ENCODE measurements around the gene ZNRF3. TPM values are rescaled to one million over a fixed set of nuclear protein-coding genes. Genes with fewer than 3 reads are reported as not detected.
A peak's percentile ranks its signal among the peaks of the same experiment; 100 is the strongest.

Gene ZNRF3
- polyA plus RNA-seq, 1 of the 3 experiments (the other 2 are of a cell fraction) = 4.2 TPM

DNA sequence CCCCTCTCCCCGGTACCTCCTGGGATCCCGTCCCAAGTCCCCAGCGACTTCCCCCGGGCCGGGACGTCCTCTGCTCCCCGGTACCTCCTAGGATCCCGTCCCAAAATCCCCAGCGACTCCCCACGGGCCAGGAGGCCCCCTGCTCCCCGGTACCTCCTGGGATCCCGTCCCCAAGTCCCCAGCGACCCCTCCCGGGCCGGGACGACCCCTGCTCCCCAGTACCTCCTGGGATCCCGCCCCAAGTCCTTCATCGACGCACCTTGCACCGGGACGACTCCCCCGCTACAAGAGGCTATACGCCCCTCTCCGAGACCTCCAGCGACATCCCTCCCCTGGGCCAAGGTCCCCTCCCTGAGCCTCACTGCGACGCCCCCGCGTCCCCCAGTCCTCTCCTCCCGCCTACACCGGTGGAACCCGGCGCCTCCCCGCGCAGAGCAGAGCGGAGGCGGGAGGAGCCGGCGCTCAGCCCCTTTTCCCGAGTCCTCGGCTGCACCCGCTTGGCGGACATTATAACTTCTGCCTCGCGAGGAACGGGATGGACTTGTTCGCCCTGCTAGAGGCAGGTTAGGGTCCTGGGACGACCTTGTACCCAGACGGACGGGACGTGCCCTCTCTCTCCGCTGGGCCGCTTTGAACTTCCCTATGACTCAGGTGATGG lies 190.4 kb downstream of the ZNRF3 start (continued):
- TF ChIP-seq, protein P1, sequence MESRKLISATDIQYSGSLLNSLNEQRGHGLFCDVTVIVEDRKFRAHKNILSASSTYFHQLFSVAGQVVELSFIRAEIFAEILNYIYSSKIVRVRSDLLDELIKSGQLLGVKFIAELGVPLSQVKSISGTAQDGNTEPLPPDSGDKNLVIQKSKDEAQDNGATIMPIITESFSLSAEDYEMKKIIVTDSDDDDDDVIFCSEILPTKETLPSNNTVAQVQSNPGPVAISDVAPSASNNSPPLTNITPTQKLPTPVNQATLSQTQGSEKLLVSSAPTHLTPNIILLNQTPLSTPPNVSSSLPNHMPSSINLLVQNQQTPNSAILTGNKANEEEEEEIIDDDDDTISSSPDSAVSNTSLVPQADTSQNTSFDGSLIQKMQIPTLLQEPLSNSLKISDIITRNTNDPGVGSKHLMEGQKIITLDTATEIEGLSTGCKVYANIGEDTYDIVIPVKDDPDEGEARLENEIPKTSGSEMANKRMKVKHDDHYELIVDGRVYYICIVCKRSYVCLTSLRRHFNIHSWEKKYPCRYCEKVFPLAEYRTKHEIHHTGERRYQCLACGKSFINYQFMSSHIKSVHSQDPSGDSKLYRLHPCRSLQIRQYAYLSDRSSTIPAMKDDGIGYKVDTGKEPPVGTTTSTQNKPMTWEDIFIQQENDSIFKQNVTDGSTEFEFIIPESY (IDR thresholded peaks at IDR 0.05; ENCODE audit: borderline replicate concordance, low read depth) = no peak
- TF ChIP-seq TAF1 (IDR thresholded peaks at IDR 0.05; ENCODE audit: borderline replicate concordance, low read depth, low read length) = no peak
- no peak for TF ChIP-seq SIN3A (IDR thresholded peaks at IDR 0.05; ENCODE audit: borderline replicate concordance, low read depth, low read length)
- TF ChIP-seq MXI1 (IDR thresholded peaks at IDR 0.05; ENCODE audit: low read depth, low read length) = no peak
- no peak for TF ChIP-seq FOXM1 (IDR thresholded peaks at IDR 0.05; ENCODE audit: low read depth)
- TF ChIP-seq, protein P2, sequence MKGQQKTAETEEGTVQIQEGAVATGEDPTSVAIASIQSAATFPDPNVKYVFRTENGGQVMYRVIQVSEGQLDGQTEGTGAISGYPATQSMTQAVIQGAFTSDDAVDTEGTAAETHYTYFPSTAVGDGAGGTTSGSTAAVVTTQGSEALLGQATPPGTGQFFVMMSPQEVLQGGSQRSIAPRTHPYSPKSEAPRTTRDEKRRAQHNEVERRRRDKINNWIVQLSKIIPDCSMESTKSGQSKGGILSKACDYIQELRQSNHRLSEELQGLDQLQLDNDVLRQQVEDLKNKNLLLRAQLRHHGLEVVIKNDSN (IDR thresholded peaks at IDR 0.05; ENCODE audit: borderline replicate concordance, low read depth) = no peak
- no peak for TF ChIP-seq RCOR1 (IDR thresholded peaks at IDR 0.05; ENCODE audit: low read length)
- no peak for TF ChIP-seq EP300 (IDR thresholded peaks at IDR 0.05; ENCODE audit: borderline replicate concordance in 1 of 2, low read depth in 1 of 2, low read length in 1 of 2)
- TF ChIP-seq, protein P3, sequence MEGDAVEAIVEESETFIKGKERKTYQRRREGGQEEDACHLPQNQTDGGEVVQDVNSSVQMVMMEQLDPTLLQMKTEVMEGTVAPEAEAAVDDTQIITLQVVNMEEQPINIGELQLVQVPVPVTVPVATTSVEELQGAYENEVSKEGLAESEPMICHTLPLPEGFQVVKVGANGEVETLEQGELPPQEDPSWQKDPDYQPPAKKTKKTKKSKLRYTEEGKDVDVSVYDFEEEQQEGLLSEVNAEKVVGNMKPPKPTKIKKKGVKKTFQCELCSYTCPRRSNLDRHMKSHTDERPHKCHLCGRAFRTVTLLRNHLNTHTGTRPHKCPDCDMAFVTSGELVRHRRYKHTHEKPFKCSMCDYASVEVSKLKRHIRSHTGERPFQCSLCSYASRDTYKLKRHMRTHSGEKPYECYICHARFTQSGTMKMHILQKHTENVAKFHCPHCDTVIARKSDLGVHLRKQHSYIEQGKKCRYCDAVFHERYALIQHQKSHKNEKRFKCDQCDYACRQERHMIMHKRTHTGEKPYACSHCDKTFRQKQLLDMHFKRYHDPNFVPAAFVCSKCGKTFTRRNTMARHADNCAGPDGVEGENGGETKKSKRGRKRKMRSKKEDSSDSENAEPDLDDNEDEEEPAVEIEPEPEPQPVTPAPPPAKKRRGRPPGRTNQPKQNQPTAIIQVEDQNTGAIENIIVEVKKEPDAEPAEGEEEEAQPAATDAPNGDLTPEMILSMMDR (IDR thresholded peaks at IDR 0.05) = no peak
- TF ChIP-seq EZH2phosphoT487 (IDR thresholded peaks at IDR 0.05; ENCODE audit: borderline replicate concordance, low read depth) = no peak
- no peak for TF ChIP-seq RFX5 (IDR thresholded peaks at IDR 0.05; ENCODE audit: low read length)
- no peak for TF ChIP-seq CHD2 (IDR thresholded peaks at IDR 0.05; ENCODE audit: low read length, partially characterized antibody)

DNA sequence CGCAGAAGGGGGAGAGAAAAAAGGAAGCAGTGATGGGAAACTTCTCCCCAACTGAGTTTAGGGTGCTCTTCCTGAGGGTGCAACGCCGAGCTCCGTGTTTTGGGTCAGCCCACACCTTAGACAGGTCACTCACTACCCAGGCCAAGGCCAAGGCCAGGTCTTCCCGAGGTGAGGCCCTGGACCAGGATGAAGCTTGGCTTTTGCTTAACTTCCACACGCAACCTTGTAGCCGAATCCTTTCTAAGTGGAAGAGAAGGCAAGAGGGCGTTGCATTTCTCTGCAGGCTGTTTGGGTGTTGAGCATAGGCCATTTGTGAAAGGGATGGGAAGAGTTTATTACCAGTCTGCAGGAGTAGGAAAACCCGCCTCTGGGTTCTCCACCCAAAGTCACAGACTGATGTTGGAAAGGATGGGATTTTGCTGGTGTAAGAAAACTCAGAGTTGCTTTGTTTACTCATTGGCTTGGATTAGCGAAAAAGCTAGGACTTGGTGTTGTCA lies 191.0 kb downstream of the ZNRF3 start:
- H3K4me3 ChIP-seq (ENCODE audit: low read depth in 2 of 2, low read length in 1 of 2) = no peak overlapping the region
- H3K27ac ChIP-seq (ENCODE audit: low read depth in 2 of 2, low read length in 1 of 2) = no peak overlapping the region
- no peaks in the 10 kb centered on the region for H3K36me3 ChIP-seq (replicated peaks in 1 of 2; ENCODE audit: control insufficient read depth in 1 of 2, insufficient read depth in 2 of 2, low read length in 1 of 2)
- no peak for DNase-seq
- H3K9ac ChIP-seq = no peak overlapping the region
- H3F3A ChIP-seq (replicated peaks; ENCODE audit: insufficient read depth) = no peaks in the 10 kb centered on the region
- peaks cover 0 to 11% of the 10 kb centered on the region in 2 experiments; a peak in 1 of 4 replicates for H3K4me1 ChIP-seq (ENCODE audit: control insufficient read depth in 1 of 2, insufficient read depth in 2 of 2, low read depth in 1 of 2, low read length in 1 of 2)
- POLR2A ChIA-PET = no interaction called here
- no peak overlapping the region for H2AFZ ChIP-seq (ENCODE audit: low read depth)
- no peaks in the 10 kb centered on the region for H3K79me2 ChIP-seq (ENCODE audit: insufficient read depth)
- no peaks in the 10 kb centered on the region for H3K9me2 ChIP-seq
- 93% methylated on average over 9 of the region's 10 CpGs for WGBS (ENCODE audit: low lambda C conversion rate)
- H3K9me3 ChIP-seq = no peaks in the 10 kb centered on the region
- TF ChIP-seq, protein P4, sequence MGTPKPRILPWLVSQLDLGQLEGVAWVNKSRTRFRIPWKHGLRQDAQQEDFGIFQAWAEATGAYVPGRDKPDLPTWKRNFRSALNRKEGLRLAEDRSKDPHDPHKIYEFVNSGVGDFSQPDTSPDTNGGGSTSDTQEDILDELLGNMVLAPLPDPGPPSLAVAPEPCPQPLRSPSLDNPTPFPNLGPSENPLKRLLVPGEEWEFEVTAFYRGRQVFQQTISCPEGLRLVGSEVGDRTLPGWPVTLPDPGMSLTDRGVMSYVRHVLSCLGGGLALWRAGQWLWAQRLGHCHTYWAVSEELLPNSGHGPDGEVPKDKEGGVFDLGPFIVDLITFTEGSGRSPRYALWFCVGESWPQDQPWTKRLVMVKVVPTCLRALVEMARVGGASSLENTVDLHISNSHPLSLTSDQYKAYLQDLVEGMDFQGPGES (IDR thresholded peaks at IDR 0.05; ENCODE audit: low read depth, low read length) = no peak
- TF ChIP-seq SMC3 (IDR thresholded peaks at IDR 0.05; ENCODE audit: low read depth, low read length) = no peak
- TF ChIP-seq SIN3A (IDR thresholded peaks at IDR 0.05; ENCODE audit: borderline replicate concordance, low read depth, low read length) = no peak
- H4K20me1 ChIP-seq (ENCODE audit: insufficient read depth) = no peaks in the 10 kb centered on the region
- CTCF ChIA-PET = interaction anchor here (0.9 to 2.1 kb wide), 3 partner anchors 34 to 171 kb away, joined by 3 to 7 read pairs (median 5); no protein-coding TSS in a partner anchor
- no peaks in the 10 kb centered on the region for H3K27me3 ChIP-seq (ENCODE audit: insufficient read depth)
- peak overlapping the region; percentile 95 for H3K4me2 ChIP-seq

Measured in SK-N-SH (cell line).